ENCODE results near the gene SLC2A4RG.

GRCh38 chr20:63785691-63786131 lies 46.1 kb downstream of the SLC2A4RG start:
- TF ChIP-seq POLR2AphosphoS5 (IDR thresholded peaks at IDR 0.05; ENCODE audit: low read depth, low read length) (no peak), CTCF (IDR thresholded peaks at IDR 0.05) (no peak)

All from SK-N-SH (cell line).